Right atrium auricular region (tissue), 2 donors: ENCODE results near the gene MAGI1. TPM values are rescaled to one million over a fixed set of nuclear protein-coding genes. Genes with fewer than 3 reads are reported as not detected.
A peak's percentile ranks its signal among the peaks of the same experiment; 100 is the strongest.

Experiments
- DNase-seq: peaks from one replicate; pipeline ENCODE4 v3.0.0-alpha.2; 2019; ENCODE audit warnings: low spot score
- H3K27ac ChIP-seq, 2 donors: fragments of 200-600 bp; sonication (generic); 1 replicate in 1 of 2; 2 replicates in 1 of 2; pipeline ENCODE4 v1.5.1; 2016 to 2019
- H3K27me3 ChIP-seq, 2 donors: fragments of 200-600 bp; sonication (generic); one replicate each; pipeline versions ENCODE4 v1.5.1 to v1.6.0; 2017 to 2019
- H3K36me3 ChIP-seq: fragments of 200-600 bp; sonication (generic); one replicate; pipeline ENCODE4 v1.5.1; 2016
- H3K4me1 ChIP-seq, 2 donors: fragments of 200-600 bp; sonication (generic); one replicate each; pipeline versions ENCODE4 v1.5.1 to v1.6.0; 2017 to 2019
- H3K4me3 ChIP-seq, 2 donors: fragments of 200-600 bp; sonication (generic); 1 replicate in 1 of 2; 2 replicates in 1 of 2; pipeline ENCODE4 v1.5.1; 2017 to 2019; ENCODE audit warnings: mild to moderate bottlenecking in 1 of 2, moderate library complexity in 1 of 2
- H3K9me3 ChIP-seq, 2 donors: fragments of 200-600 bp; sonication (generic); one replicate each; pipeline ENCODE4 v1.5.1; 2019
- total RNA-seq, 2 donors: library from RNA; depleted of rRNA; stranded (reverse); fragments of >200 nt; gene quantifications; one replicate each; pipeline ENCODE4 v1.1.0, GENCODE V29; 2016
- TF ChIP-seq, protein P1 (sequence below), 2 donors: fragments of 200-600 bp; sonication (generic); IDR thresholded peaks; one replicate each; pipeline ENCODE4 v1.5.1; 2019; ENCODE audit warnings: antibody characterized with exemption in 2 of 2

The MAGI1 gene
- total RNA-seq, 2 donors from 2014 or later = 28.5 to 34.8 TPM

DNA sequence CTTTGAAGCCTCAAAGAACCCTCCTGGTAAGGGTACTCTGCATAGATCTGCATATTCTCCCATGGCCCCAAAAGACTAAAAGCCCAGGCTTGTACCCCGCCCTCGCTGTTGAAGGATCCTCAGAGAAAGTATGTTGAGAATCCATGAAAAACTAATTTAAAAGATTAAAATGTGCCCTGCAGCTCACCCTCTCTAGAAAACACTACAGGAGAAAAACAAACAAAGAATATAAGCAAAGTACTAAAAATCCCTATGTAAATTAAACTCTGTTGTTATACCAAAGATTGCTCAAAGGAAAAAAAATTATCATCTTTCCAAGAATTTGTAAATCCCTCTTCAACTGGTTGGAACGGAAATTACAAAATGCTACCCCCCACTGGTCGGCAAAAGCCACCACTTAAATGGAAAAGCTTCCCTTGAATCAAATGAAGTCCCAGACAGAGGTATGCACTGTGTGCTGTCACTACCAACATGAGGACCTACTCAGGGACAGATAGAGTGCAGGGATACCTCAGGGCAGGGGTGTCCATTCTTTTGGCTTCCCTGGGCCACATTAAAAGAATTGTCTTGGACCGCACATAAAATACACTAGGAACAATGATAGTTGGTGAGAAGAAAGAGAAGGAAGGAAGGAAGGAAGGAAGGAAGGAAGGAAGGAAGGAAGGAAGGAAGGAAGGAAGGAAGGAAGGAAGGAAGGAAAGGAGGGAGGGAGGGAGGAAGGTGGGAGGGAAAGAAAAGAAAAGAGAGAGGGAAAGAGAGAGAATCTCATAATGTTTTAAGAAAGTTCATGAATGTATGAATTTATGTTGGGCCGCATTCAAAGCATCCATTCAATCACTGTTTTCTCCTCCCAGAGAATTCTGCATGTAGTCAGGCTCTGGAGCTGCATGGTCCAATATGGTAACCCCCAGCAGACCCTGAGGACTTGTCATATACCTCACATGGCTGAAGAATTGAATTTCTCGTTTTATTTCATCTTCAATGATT, 88.1 kb downstream of the MAGI1 start:
- TF ChIP-seq, protein P1, sequence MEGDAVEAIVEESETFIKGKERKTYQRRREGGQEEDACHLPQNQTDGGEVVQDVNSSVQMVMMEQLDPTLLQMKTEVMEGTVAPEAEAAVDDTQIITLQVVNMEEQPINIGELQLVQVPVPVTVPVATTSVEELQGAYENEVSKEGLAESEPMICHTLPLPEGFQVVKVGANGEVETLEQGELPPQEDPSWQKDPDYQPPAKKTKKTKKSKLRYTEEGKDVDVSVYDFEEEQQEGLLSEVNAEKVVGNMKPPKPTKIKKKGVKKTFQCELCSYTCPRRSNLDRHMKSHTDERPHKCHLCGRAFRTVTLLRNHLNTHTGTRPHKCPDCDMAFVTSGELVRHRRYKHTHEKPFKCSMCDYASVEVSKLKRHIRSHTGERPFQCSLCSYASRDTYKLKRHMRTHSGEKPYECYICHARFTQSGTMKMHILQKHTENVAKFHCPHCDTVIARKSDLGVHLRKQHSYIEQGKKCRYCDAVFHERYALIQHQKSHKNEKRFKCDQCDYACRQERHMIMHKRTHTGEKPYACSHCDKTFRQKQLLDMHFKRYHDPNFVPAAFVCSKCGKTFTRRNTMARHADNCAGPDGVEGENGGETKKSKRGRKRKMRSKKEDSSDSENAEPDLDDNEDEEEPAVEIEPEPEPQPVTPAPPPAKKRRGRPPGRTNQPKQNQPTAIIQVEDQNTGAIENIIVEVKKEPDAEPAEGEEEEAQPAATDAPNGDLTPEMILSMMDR (IDR thresholded peaks at IDR 0.05) = no peak
- no peak overlapping the region for H3K4me3 ChIP-seq
- H3K4me1 ChIP-seq = peaks cover 0 to 71% of the 10 kb centered on the region in 2 donors
- no peak for DNase-seq
- H3K36me3 ChIP-seq = no peaks in the 10 kb centered on the region
- H3K9me3 ChIP-seq = no peaks in the 10 kb centered on the region
- H3K27me3 ChIP-seq = no peaks in the 10 kb centered on the region
- peak overlapping the region in 1 of 2 donors; percentile 40 for H3K27ac ChIP-seq

DNA sequence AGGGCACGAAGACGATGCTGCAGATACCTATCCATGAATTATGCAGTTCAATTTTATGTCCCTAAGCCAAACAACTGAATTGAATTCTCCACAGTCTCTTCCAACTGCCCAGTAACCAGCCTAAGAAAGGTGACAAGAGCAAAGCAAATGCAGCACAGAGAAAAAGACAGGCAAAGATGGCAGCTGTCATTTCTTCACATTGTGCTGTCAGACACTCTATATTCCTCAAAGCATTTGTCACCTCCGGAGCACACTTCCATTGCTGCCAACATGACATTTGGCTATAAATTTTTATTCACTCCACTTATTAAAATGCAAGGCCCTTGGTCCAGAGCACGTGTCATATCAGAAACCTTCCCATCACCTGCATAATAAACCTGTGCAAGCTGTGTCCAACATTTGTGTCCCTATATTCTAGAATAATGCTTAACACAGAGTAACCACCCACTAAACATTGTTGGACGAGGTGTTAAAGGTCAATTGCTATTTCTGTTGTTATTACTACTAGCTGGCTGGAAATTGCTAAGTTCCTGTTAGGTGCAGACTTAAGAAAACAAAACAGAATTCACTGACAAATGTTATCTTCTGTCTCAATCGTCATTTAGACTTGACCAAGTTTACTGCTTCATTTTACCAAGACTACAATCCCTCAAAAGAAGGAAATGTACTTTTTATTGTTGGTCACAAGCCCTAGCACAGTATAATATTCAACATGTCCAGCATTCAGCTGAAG, 89.7 kb downstream of the MAGI1 start:
- H3K36me3 ChIP-seq = no peaks in the 10 kb centered on the region
- no peak overlapping the region for H3K4me3 ChIP-seq
- H3K4me1 ChIP-seq = peaks cover 0 to 70% of the 10 kb centered on the region in 2 donors
- no peak for DNase-seq
- TF ChIP-seq, protein P1 (IDR thresholded peaks at IDR 0.05) = no peak
- peak overlapping the region; percentile 40 to 66 for H3K27ac ChIP-seq
- H3K27me3 ChIP-seq = no peaks in the 10 kb centered on the region
- no peaks in the 10 kb centered on the region for H3K9me3 ChIP-seq

DNA sequence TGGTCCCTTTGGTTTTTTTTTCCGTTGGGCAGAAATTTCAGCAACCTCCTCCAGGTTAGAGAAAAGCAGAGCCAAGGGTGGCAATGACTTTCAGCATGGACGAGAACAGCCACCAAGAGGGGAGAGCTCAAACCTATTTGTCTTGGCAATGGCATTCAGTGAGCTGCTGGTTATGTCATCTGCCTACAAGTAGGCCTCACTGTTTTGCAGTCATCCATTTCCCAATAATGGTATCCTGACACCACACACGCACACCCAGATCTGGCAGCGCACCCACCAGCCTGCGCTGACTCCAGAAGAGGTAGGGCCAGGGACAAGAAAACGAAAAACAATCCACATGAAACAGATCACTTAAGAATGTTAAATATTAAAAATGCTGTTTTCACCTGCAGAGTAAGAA, 92.3 kb downstream of the MAGI1 start:
- Histone ChIP-seq H3K9me3 (no peaks in the 10 kb centered on the region), H3K27me3 (no peaks in the 10 kb centered on the region), H3K4me3 (no peak overlapping the region), H3K27ac (peak overlapping the region; percentile 60 to 66), H3K4me1 (peaks cover 0 to 51% of the 10 kb centered on the region in 2 donors), H3K36me3 (no peaks in the 10 kb centered on the region)
- TF ChIP-seq, protein P1 (IDR thresholded peaks at IDR 0.05) = no peak
- DNase-seq = peak; percentile 77

DNA sequence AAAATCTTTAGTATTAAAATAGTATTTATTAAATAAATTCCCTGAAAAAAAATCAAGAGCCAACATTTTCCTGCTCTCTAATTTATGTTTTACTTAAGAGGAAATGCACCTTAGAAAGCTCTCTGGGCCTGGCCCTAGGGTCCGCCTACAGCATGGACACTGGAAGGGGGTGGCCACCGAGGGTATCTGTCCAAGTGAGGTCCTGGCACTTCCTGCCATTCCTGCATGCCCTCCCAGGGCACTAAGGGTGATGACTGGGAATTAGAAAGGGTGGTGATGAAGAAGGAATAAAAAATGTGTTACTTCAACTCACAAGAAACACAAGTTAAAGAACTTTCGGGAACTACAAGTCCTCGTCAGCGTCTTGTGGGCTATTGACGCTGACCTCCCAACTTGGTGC, 92.8 kb downstream of the MAGI1 start:
- TF ChIP-seq, protein P1 (IDR thresholded peaks at IDR 0.05) = no peak
- Histone ChIP-seq H3K27me3 (no peaks in the 10 kb centered on the region), H3K36me3 (no peaks in the 10 kb centered on the region), H3K4me1 (peaks cover 0 to 54% of the 10 kb centered on the region in 2 donors), H3K27ac (peak overlapping the region; percentile 60 to 66), H3K4me3 (no peak overlapping the region), H3K9me3 (no peaks in the 10 kb centered on the region)
- DNase-seq = no peak

DNA sequence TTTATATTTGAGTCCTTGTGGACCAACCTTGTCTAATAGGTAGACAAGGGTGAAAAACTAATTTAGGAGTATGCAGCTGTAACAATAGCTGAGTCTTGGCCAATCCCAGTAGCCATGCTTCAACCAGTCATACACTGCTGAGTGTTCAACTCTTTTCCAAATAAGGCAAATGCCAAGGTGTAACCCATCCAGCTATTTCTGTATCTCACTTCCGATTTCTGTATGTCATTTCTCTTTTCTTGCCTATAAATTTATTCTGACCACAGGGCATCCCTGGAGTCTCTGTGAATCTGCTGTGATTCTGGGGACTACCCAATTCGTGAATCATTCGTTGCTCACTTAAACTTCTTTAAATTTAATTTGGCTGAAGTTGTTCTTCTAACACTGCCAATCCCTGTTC, 93.2 kb downstream of the MAGI1 start:
- peaks cover 0 to 57% of the 10 kb centered on the region in 2 donors for H3K4me1 ChIP-seq
- no peaks in the 10 kb centered on the region for H3K27me3 ChIP-seq
- TF ChIP-seq, protein P1 (IDR thresholded peaks at IDR 0.05) = no peak
- DNase-seq = no peak
- H3K27ac ChIP-seq = peak overlapping the region; percentile 60 to 66
- H3K4me3 ChIP-seq = no peak overlapping the region
- H3K36me3 ChIP-seq = no peaks in the 10 kb centered on the region
- no peaks in the 10 kb centered on the region for H3K9me3 ChIP-seq
